Endothelial cell of umbilical vein (primary cell): ENCODE measurements around the gene GAL3ST3. TPM values are rescaled to one million over a fixed set of nuclear protein-coding genes. Genes with fewer than 3 reads are reported as not detected.

Experiments
- BruUV-seq: library from RNA; stranded (reverse); fragments of 400-500 nt; replicated peaks from 2 replicates; lab custom pipeline; 2021; lab: Mats Ljungman, UMichigan
- CTCF ChIA-PET: fragments of 300-600, 350-600 bp; sonication (Branson Sonifier 250); formaldehyde crosslinking; loops from one replicate; lab custom pipeline; 2021; ENCODE audit warnings: antibody characterized with exemption, inconsistent platforms; lab: Charles Lee
- POLR2A ChIA-PET: fragments of 300-600, 350-600 bp; sonication (Branson Sonifier 250); formaldehyde crosslinking; loops from one replicate; lab custom pipeline; 2021; ENCODE audit warnings: antibody characterized with exemption, inconsistent platforms; lab: Charles Lee
- DNase-seq: peaks from one replicate; pipeline ENCODE4 v3.0.0-alpha.2; 2011; ENCODE audit warnings: low read depth, low spot score
- FAIRE-seq: peaks from 2 replicates; lab custom pipeline; 2011; peaks lifted over from hg19 to GRCh38; lab: Jason Lieb, UNC
- H2AFZ ChIP-seq: 2 replicates; pipeline ENCODE4 v1.6.0; 2012; ENCODE audit warnings: low read depth, low read length, control low read depth, inconsistent platforms
- H3K27ac ChIP-seq: 2 replicates; pipeline ENCODE4 v1.5.1; 2011; ENCODE audit warnings: low read depth, mild to moderate bottlenecking, control low read depth, low read length, moderate library complexity; ENCODE audit not compliant: insufficient read depth
- H3K27me3 ChIP-seq, 2 experiments: 2 replicates each; pipeline versions ENCODE4 v1.6.0 to v1.6.1; 2011; ENCODE audit warnings: low read length in 2 of 2, mixed read lengths in 1 of 2; ENCODE audit not compliant: control insufficient read depth in 2 of 2, insufficient read depth in 2 of 2
- H3K36me3 ChIP-seq, 2 experiments: 2 replicates in 1 of 2; 3 replicates in 1 of 2; pipeline ENCODE4 v1.5.1; 2011; ENCODE audit warnings: low read length in 2 of 2, mild to moderate bottlenecking in 1 of 2, moderate library complexity in 1 of 2; ENCODE audit not compliant: control insufficient read depth in 2 of 2, insufficient read depth in 2 of 2; ENCODE audit errors: extremely low read depth in 1 of 2
- H3K4me1 ChIP-seq: 3 replicates; pipeline ENCODE4 v1.5.1; 2011; ENCODE audit warnings: mild to moderate bottlenecking, low read length; ENCODE audit not compliant: control insufficient read depth, insufficient read depth; ENCODE audit errors: extremely low read depth
- H3K4me2 ChIP-seq: 2 replicates; pipeline ENCODE4 v1.6.1; 2011; ENCODE audit warnings: low read length, control low read depth, mixed read lengths; ENCODE audit not compliant: insufficient read depth
- H3K4me3 ChIP-seq, 3 experiments: fragments of 200-600 bp in 1 of 3; sonication (generic), shearing (Covaris generic) in 1 of 3; replicated peaks in 1 of 3; 2 replicates each; pipeline ENCODE4 v1.5.1; 2011 to 2016; ENCODE audit warnings: control low read depth in 3 of 3, low read length in 3 of 3, mild to moderate bottlenecking in 2 of 3, inconsistent platforms in 1 of 3, low read depth in 1 of 3, moderate library complexity in 1 of 3; ENCODE audit not compliant: insufficient read depth in 1 of 3
- H3K79me2 ChIP-seq: 2 replicates; pipeline ENCODE4 v1.6.0; 2012; ENCODE audit warnings: low read length, inconsistent platforms; ENCODE audit not compliant: control insufficient read depth, insufficient read depth
- H3K9ac ChIP-seq: replicated peaks from 2 replicates; pipeline ENCODE3; 2011; ENCODE audit warnings: low read length, control low read depth; ENCODE audit not compliant: insufficient read depth; ENCODE audit errors: extremely low read depth
- H3K9me1 ChIP-seq: replicated peaks from 3 replicates; pipeline ENCODE4 v1.6.0; 2011; ENCODE audit warnings: mild to moderate bottlenecking, low read length; ENCODE audit not compliant: control insufficient read depth, insufficient read depth; ENCODE audit errors: extremely low read depth
- H3K9me3 ChIP-seq: replicated peaks from 2 replicates; pipeline ENCODE4 v1.5.1; 2012; ENCODE audit warnings: low read length, inconsistent platforms; ENCODE audit not compliant: control insufficient read depth, insufficient read depth
- H4K20me1 ChIP-seq: replicated peaks from 2 replicates; pipeline ENCODE3; 2011; ENCODE audit warnings: mild to moderate bottlenecking, low read length; ENCODE audit not compliant: control insufficient read depth, insufficient read depth; ENCODE audit errors: extremely low read depth
- CTCF ChIP-seq, 2 donors: IDR thresholded peaks; 1 replicate in 1 of 2; 2 replicates in 1 of 2; pipeline ENCODE4 v1.5.1; 2011; ENCODE audit warnings: low read length in 2 of 2, mild to moderate bottlenecking in 2 of 2, moderate library complexity in 2 of 2, control low read depth in 1 of 2, inconsistent platforms in 1 of 2, low read depth in 1 of 2; ENCODE audit not compliant: insufficient read depth in 1 of 2; ENCODE audit errors: extremely low read depth in 1 of 2
- EZH2 ChIP-seq: IDR thresholded peaks from 2 replicates; pipeline ENCODE4 v1.6.1; 2012; ENCODE audit warnings: borderline replicate concordance, low read depth, mild to moderate bottlenecking, moderate library complexity, low read length, inconsistent platforms; ENCODE audit not compliant: severe bottlenecking
- FOS ChIP-seq: IDR thresholded peaks from 2 replicates; pipeline ENCODE4 v1.6.1; 2011; ENCODE audit warnings: mild to moderate bottlenecking, low read length, moderate library complexity, borderline replicate concordance; ENCODE audit not compliant: insufficient read depth
- GATA2 ChIP-seq: IDR thresholded peaks from 2 replicates; pipeline ENCODE4 v1.7.0; 2011; ENCODE audit warnings: low read depth, mild to moderate bottlenecking, moderate library complexity, mixed read lengths, low read length; ENCODE audit not compliant: insufficient read length, insufficient read depth
- JUN ChIP-seq: IDR thresholded peaks from 2 replicates; pipeline ENCODE4 v1.6.1; 2011; ENCODE audit warnings: borderline replicate concordance, low read depth; ENCODE audit not compliant: insufficient read length, insufficient read depth
- MAX ChIP-seq: IDR thresholded peaks from 2 replicates; pipeline ENCODE4 v1.6.1; 2011; ENCODE audit not compliant: insufficient read depth, insufficient read length
- MYC ChIP-seq: IDR thresholded peaks from one replicate; pipeline ENCODE4 v1.6.1; 2011; ENCODE audit warnings: mild to moderate bottlenecking, low read depth, low read length
- POLR2A ChIP-seq: IDR thresholded peaks from 2 replicates; pipeline ENCODE4 v1.6.1; 2012; ENCODE audit warnings: low read depth, mild to moderate bottlenecking, control low read depth, low read length
- POLR2AphosphoS5 ChIP-seq: IDR thresholded peaks from 2 replicates; pipeline ENCODE4 v1.6.1; 2012; ENCODE audit warnings: low read depth, mild to moderate bottlenecking, control low read depth, low read length, moderate library complexity; ENCODE audit not compliant: insufficient read depth
- dilution Hi-C: fragments of 300-500 bp; cut with MboI; formaldehyde crosslinking; loops from one replicate; pipeline ENCODE4 v1.15.0; 2019; ENCODE audit warnings: low sequenced_read_pairs; ENCODE audit not compliant: extremely low pct_ligation_motif_present
- intact Hi-C: fragments of 100-400 bp; cut with micrococcal nuclease; formaldehyde crosslinking; loops from one replicate; pipeline ENCODE4 v1.10.0; 2022
- polyA plus RNA-seq, 4 experiments: library from polyadenylated mRNA; depleted of rRNA in 3 of 4; stranded (reverse) in 3 of 4; unstranded in 1 of 4; fragments of >200 nt; gene quantifications; 2 replicates each; pipeline versions ENCODE4 v1.2.1 to v1.2.3, GENCODE V29; 2011 to 2012; ENCODE audit warnings: missing spikeins in 1 of 4
- total RNA-seq: library from RNA; stranded (reverse); gene quantifications from 2 replicates; pipeline ENCODE4 v1.2.3, GENCODE V29; 2021

GAL3ST3 gene
- total and polyA plus RNA-seq, 2 donors (not counting 3 experiments of a cell fraction or from before 2014, with no cell fraction given), result 0.15 TPM; not detected in 1

- FAIRE-seq, result no peak
These were observed 41.3 kb upstream of the GAL3ST3 start for GRCh38 chr11:66090288-66090687.

More at GRCh38 chr11:66090288-66090687, 41.3 kb upstream of the GAL3ST3 start:
- no peak for DNase-seq
- Histone ChIP-seq H3K4me1 (no peaks in the 10 kb centered on the region), H2AFZ (no peak overlapping the region), H3K27ac (no peak overlapping the region), H3K4me3 (no peak overlapping the region), H3K27me3 (no peaks in the 10 kb centered on the region), H4K20me1 (no peaks in the 10 kb centered on the region), H3K9me1 (no peaks in the 10 kb centered on the region), H3K9ac (no peak overlapping the region), H3K79me2 (peaks cover 17% of the 10 kb centered on the region), H3K36me3 (no peaks in the 10 kb centered on the region), H3K4me2 (no peak overlapping the region), H3K9me3 (no peaks in the 10 kb centered on the region)
- no TSS peak for BruUV-seq
- intact Hi-C loops, result no loop called here
- ChIA-PET CTCF (no interaction called here), POLR2A (no interaction called here)
- no peak for TF ChIP-seq FOS
- TF ChIP-seq EZH2, result no peak
- TF ChIP-seq CTCF (IDR thresholded peaks at IDR 0.05; ENCODE audit: extremely low read depth in 1 of 2, insufficient read depth in 1 of 2, low read depth in 1 of 2, low read length in 2 of 2), result no peak
- no peak for TF ChIP-seq MYC
- no peak for TF ChIP-seq MAX
- TF ChIP-seq GATA2, result no peak
- TF ChIP-seq POLR2A, result no peak
- no peak for TF ChIP-seq POLR2AphosphoS5
- TF ChIP-seq JUN, result no peak
- dilution Hi-C loops, result no loop called here
